ACC112 (cell line): ENCODE results near the gene POLDIP2.

Experiments used
- H2AFZ ChIP-seq: fragments of 200-600 bp; sonication (generic); one replicate; pipeline ENCODE4 v1.6.0; 2017; ENCODE audit warnings: antibody characterized with exemption, low read length; ENCODE audit not compliant: unreplicated experiment
- H3K27ac ChIP-seq: fragments of 200-600 bp; sonication (generic); 2 replicates; pipeline ENCODE4 v1.5.1; 2014; ENCODE audit warnings: low read depth, mild to moderate bottlenecking, antibody characterized with exemption, low read length, moderate library complexity
- H3K27me3 ChIP-seq: fragments of 200-600 bp; sonication (generic); 2 replicates; pipeline ENCODE4 v1.6.1; 2014; ENCODE audit warnings: mild to moderate bottlenecking, antibody characterized with exemption, low read length, moderate library complexity, mixed read lengths; ENCODE audit not compliant: insufficient read depth
- H3K36me3 ChIP-seq: fragments of 200-600 bp; sonication (generic); 2 replicates; pipeline ENCODE4 v1.6.1; 2016; ENCODE audit warnings: mild to moderate bottlenecking, antibody characterized with exemption, low read length, moderate library complexity, mixed read lengths; ENCODE audit not compliant: insufficient read depth
- H3K4me1 ChIP-seq: fragments of 200-600 bp; sonication (generic); one replicate; pipeline ENCODE4 v1.6.1; 2016; ENCODE audit warnings: low read length, mixed read lengths; ENCODE audit not compliant: insufficient read depth, unreplicated experiment, control insufficient read depth
- H3K4me3 ChIP-seq: fragments of 200-600 bp; sonication (generic); 2 replicates; pipeline ENCODE4 v1.5.1; 2014; ENCODE audit warnings: mild to moderate bottlenecking, low read depth, low read length
- H3K79me2 ChIP-seq: fragments of 200-600 bp; sonication (generic); one replicate; pipeline ENCODE4 v1.6.0; 2016; ENCODE audit warnings: low read length; ENCODE audit not compliant: control insufficient read depth, unreplicated experiment, insufficient read depth

Gene POLDIP2

GRCh38 chr17:28390141-28390540 lies 32.8 kb upstream of the POLDIP2 start:
- no peaks in the 10 kb centered on the region for H3K27me3 ChIP-seq
- H3K36me3 ChIP-seq: peaks cover 6% of the 10 kb centered on the region; the same call in 1 of the 2 replicates
- H3K4me3 ChIP-seq: no peak overlapping the region
- H3K79me2 ChIP-seq: no peaks in the 10 kb centered on the region
- H2AFZ ChIP-seq: no peak overlapping the region
- peaks cover 8% of the 10 kb centered on the region for H3K4me1 ChIP-seq
- no peak overlapping the region for H3K27ac ChIP-seq

- no peak overlapping the region for H2AFZ ChIP-seq
- H3K4me1 ChIP-seq: no peaks in the 10 kb centered on the region
- no peaks in the 10 kb centered on the region for H3K79me2 ChIP-seq
- H3K36me3 ChIP-seq: peaks cover 6% of the 10 kb centered on the region; the same call in 1 of the 2 replicates
- no peak overlapping the region for H3K27ac ChIP-seq
- no peaks in the 10 kb centered on the region for H3K27me3 ChIP-seq
- no peak overlapping the region for H3K4me3 ChIP-seq
These were observed 30.8 kb upstream of the POLDIP2 start for GRCh38 chr17:28388106-28388505.

GRCh38 chr17:28386391-28386790 lies 29.1 kb upstream of the POLDIP2 start:
- Histone ChIP-seq H3K27ac (no peak overlapping the region), H3K4me1 (no peaks in the 10 kb centered on the region), H2AFZ (no peak overlapping the region), H3K79me2 (no peaks in the 10 kb centered on the region), H3K4me3 (no peak overlapping the region), H3K27me3 (no peaks in the 10 kb centered on the region), H3K36me3 (peaks cover 6% of the 10 kb centered on the region; the same call in 1 of the 2 replicates)

GRCh38 chr17:28385406-28385805 lies 28.1 kb upstream of the POLDIP2 start:
- Histone ChIP-seq H2AFZ (no peak overlapping the region), H3K36me3 (no peaks in the 10 kb centered on the region), H3K4me3 (no peak overlapping the region), H3K4me1 (no peaks in the 10 kb centered on the region), H3K27ac (no peak overlapping the region), H3K27me3 (no peaks in the 10 kb centered on the region), H3K79me2 (no peaks in the 10 kb centered on the region)

- Histone ChIP-seq H3K79me2 (no peaks in the 10 kb centered on the region), H3K27ac (no peak overlapping the region), H3K4me1 (no peaks in the 10 kb centered on the region), H3K4me3 (no peak overlapping the region), H2AFZ (no peak overlapping the region), H3K36me3 (no peaks in the 10 kb centered on the region), H3K27me3 (no peaks in the 10 kb centered on the region)
These were observed 27.7 kb upstream of the POLDIP2 start for GRCh38 chr17:28385037-28385400.

- H2AFZ ChIP-seq: no peak overlapping the region
- no peaks in the 10 kb centered on the region for H3K36me3 ChIP-seq
- no peaks in the 10 kb centered on the region for H3K4me1 ChIP-seq
- H3K27ac ChIP-seq: no peak overlapping the region
- no peaks in the 10 kb centered on the region for H3K79me2 ChIP-seq
- no peak overlapping the region for H3K4me3 ChIP-seq
- no peaks in the 10 kb centered on the region for H3K27me3 ChIP-seq
These were observed 27.1 kb upstream of the POLDIP2 start for GRCh38 chr17:28384281-28385036.

- Histone ChIP-seq H3K79me2 (no peaks in the 10 kb centered on the region), H3K4me1 (no peaks in the 10 kb centered on the region), H3K27me3 (no peaks in the 10 kb centered on the region), H2AFZ (no peak overlapping the region), H3K4me3 (no peak overlapping the region), H3K27ac (no peak overlapping the region), H3K36me3 (no peaks in the 10 kb centered on the region)
These were observed 24.0 kb upstream of the POLDIP2 start for GRCh38 chr17:28381141-28381825.

- H3K4me1 ChIP-seq: no peaks in the 10 kb centered on the region
- H3K79me2 ChIP-seq: no peaks in the 10 kb centered on the region
- H3K27me3 ChIP-seq: no peaks in the 10 kb centered on the region
- no peak overlapping the region for H3K27ac ChIP-seq
- H3K36me3 ChIP-seq: no peaks in the 10 kb centered on the region
- H3K4me3 ChIP-seq: no peak overlapping the region
- no peak overlapping the region for H2AFZ ChIP-seq
These were observed 22.8 kb upstream of the POLDIP2 start for GRCh38 chr17:28379814-28380801.

- no peaks in the 10 kb centered on the region for H3K36me3 ChIP-seq
- no peak overlapping the region for H2AFZ ChIP-seq
- no peaks in the 10 kb centered on the region for H3K27me3 ChIP-seq
- H3K4me1 ChIP-seq: peaks cover 26% of the 10 kb centered on the region
- peak overlapping the region; percentile 88 for H3K4me3 ChIP-seq
- H3K27ac ChIP-seq: no peak overlapping the region
- H3K79me2 ChIP-seq: no peaks in the 10 kb centered on the region
These were observed 15.6 kb upstream of the POLDIP2 start for GRCh38 chr17:28372945-28373274.

GRCh38 chr17:28372203-28372944 lies 15.0 kb upstream of the POLDIP2 start:
- no peaks in the 10 kb centered on the region for H3K79me2 ChIP-seq
- no peaks in the 10 kb centered on the region for H3K36me3 ChIP-seq
- H2AFZ ChIP-seq: peak overlapping the region; percentile 83
- H3K4me3 ChIP-seq: peak overlapping the region; percentile 88
- peaks cover 26% of the 10 kb centered on the region for H3K4me1 ChIP-seq
- H3K27me3 ChIP-seq: no peaks in the 10 kb centered on the region
- H3K27ac ChIP-seq: peak overlapping the region; percentile 27; the same call in 1 of the 2 replicates
